H1 (cell line): ENCODE results near the gene GNB3. TPM values are rescaled to one million over a fixed set of nuclear protein-coding genes. Genes with fewer than 3 reads are reported as not detected.

Experiments used
- CTCF ChIA-PET: fragments of 300-600 bp; sonication (Branson Sonifier 250); formaldehyde crosslinking; loops from one replicate; lab custom pipeline; 2021; ENCODE audit not compliant: partially characterized antibody; lab: Charles Lee
- POLR2A ChIA-PET: fragments of 300-600 bp; sonication (Branson Sonifier 250); formaldehyde crosslinking; loops from one replicate; lab custom pipeline; 2021; ENCODE audit warnings: inconsistent platforms; ENCODE audit not compliant: partially characterized antibody; lab: Charles Lee
- DNase-seq, 2 experiments: peaks; one replicate each; pipeline versions ENCODE4 v3.0.0 to v3.0.0-alpha.2; 2010 to 2022; ENCODE audit warnings: low spot score in 2 of 2, low read depth in 1 of 2, mixed read lengths in 1 of 2
- FAIRE-seq: peaks from 2 replicates; lab custom pipeline; 2011; peaks lifted over from hg19 to GRCh38; lab: Jason Lieb, UNC
- H2AFZ ChIP-seq: 2 replicates; pipeline ENCODE4 v1.8.1; 2012; ENCODE audit warnings: low read length, inconsistent platforms
- H2AK5ac ChIP-seq: 2 replicates; pipeline ENCODE4 v1.6.1; 2013; ENCODE audit warnings: low read depth, low read length
- H2BK120ac ChIP-seq: replicated peaks from 2 replicates; pipeline ENCODE3; 2013; ENCODE audit warnings: low read depth, low read length, inconsistent platforms
- H2BK12ac ChIP-seq: 2 replicates; pipeline ENCODE4 v1.6.1; 2013; ENCODE audit warnings: low read depth, low read length
- H2BK15ac ChIP-seq: 2 replicates; pipeline ENCODE4 v1.6.1; 2013; ENCODE audit warnings: low read length
- H2BK20ac ChIP-seq: 2 replicates; pipeline ENCODE4 v1.6.1; 2013; ENCODE audit warnings: low read length
- H2BK5ac ChIP-seq: 2 replicates; pipeline ENCODE4 v1.6.1; 2013; ENCODE audit warnings: low read depth, low read length
- H3K14ac ChIP-seq: 2 replicates; pipeline ENCODE4 v1.6.1; 2013; ENCODE audit warnings: inconsistent platforms; ENCODE audit not compliant: insufficient read length
- H3K18ac ChIP-seq: 2 replicates; pipeline ENCODE4 v1.6.1; 2013; ENCODE audit warnings: low read length; ENCODE audit errors: extremely low read depth
- H3K23ac ChIP-seq: 2 replicates; pipeline ENCODE4 v1.6.1; 2013; ENCODE audit warnings: inconsistent platforms; ENCODE audit not compliant: insufficient read length
- H3K23me2 ChIP-seq: 2 replicates; pipeline ENCODE4 v1.6.1; 2013; ENCODE audit warnings: low read depth, low read length
- H3K27ac ChIP-seq: 2 replicates; pipeline ENCODE4 v1.6.1; 2011; ENCODE audit warnings: low read depth, low read length, inconsistent platforms
- H3K27me3 ChIP-seq, 4 experiments: replicated peaks in 1 of 4; 1 replicate in 1 of 4; 2 replicates in 3 of 4; pipeline versions ENCODE4 v1.6.1 to v1.8.1; 2011 to 2013; ENCODE audit warnings: low read length in 3 of 4, mild to moderate bottlenecking in 3 of 4, inconsistent platforms in 2 of 4, mixed read lengths in 2 of 4, moderate library complexity in 1 of 4; ENCODE audit not compliant: control insufficient read depth in 3 of 4, insufficient read depth in 3 of 4; ENCODE audit errors: extremely low read depth in 1 of 4
- H3K36me3 ChIP-seq, 4 experiments: 2 replicates each; pipeline versions ENCODE4 v1.6.1 to v1.8.1; 2011 to 2013; ENCODE audit warnings: mild to moderate bottlenecking in 4 of 4, low read length in 3 of 4, moderate library complexity in 2 of 4, control low read depth in 1 of 4, inconsistent platforms in 1 of 4; ENCODE audit not compliant: insufficient read depth in 4 of 4, control insufficient read depth in 2 of 4
- H3K4ac ChIP-seq: replicated peaks from 2 replicates; pipeline ENCODE3; 2013; ENCODE audit warnings: low read length, low read depth, mixed read lengths, inconsistent platforms; ENCODE audit not compliant: insufficient read length
- H3K4me1 ChIP-seq, 4 experiments: replicated peaks in 1 of 4; 1 replicate in 1 of 4; 2 replicates in 3 of 4; pipeline versions ENCODE4 v1.6.1 to v1.8.1; 2011 to 2013; ENCODE audit warnings: low read length in 3 of 4, inconsistent platforms in 2 of 4, mixed read lengths in 1 of 4; ENCODE audit not compliant: insufficient read depth in 4 of 4, control insufficient read depth in 3 of 4
- H3K4me2 ChIP-seq, 2 experiments: 2 replicates each; pipeline versions ENCODE4 v1.6.1 to v1.8.1; 2011 to 2013; ENCODE audit warnings: low read depth in 2 of 2, low read length in 2 of 2, control low read depth in 1 of 2, inconsistent platforms in 1 of 2, mild to moderate bottlenecking in 1 of 2; ENCODE audit not compliant: insufficient read depth in 1 of 2
- H3K4me3 ChIP-seq, 4 experiments: fragments of 200-600, 300-600 bp in 1 of 4; sonication (generic), shearing (Covaris generic), sonication (Bioruptor Twin) in 1 of 4; 2 replicates each; pipeline versions ENCODE4 v1.5.1 to v1.8.1; 2011 to 2016; ENCODE audit warnings: low read length in 4 of 4, low read depth in 3 of 4, control low read depth in 2 of 4, inconsistent platforms in 2 of 4, mild to moderate bottlenecking in 2 of 4, mixed read lengths in 1 of 4, moderate library complexity in 1 of 4; ENCODE audit not compliant: insufficient read depth in 2 of 4; ENCODE audit errors: extremely low read depth in 1 of 4
- H3K56ac ChIP-seq: replicated peaks from 2 replicates; pipeline ENCODE3; 2013; ENCODE audit warnings: low read depth, mild to moderate bottlenecking, mixed read lengths, low read length, inconsistent platforms; ENCODE audit not compliant: insufficient read length
- H3K79me1 ChIP-seq: 2 replicates; pipeline ENCODE4 v1.6.1; 2013; ENCODE audit warnings: low read depth, low read length, control low read depth
- H3K79me2 ChIP-seq, 2 experiments: 2 replicates each; pipeline versions ENCODE4 v1.6.1 to v1.8.1; 2012 to 2013; ENCODE audit warnings: low read length in 2 of 2, mild to moderate bottlenecking in 2 of 2, inconsistent platforms in 1 of 2; ENCODE audit not compliant: insufficient read depth in 2 of 2, control insufficient read depth in 1 of 2
- H3K9ac ChIP-seq, 4 experiments: replicated peaks in 1 of 4; 1 replicate in 1 of 4; 2 replicates in 3 of 4; pipeline versions ENCODE4 v1.6.1 to v1.8.1; 2011 to 2013; ENCODE audit warnings: low read depth in 3 of 4, low read length in 3 of 4, control low read depth in 2 of 4, mild to moderate bottlenecking in 2 of 4, moderate library complexity in 2 of 4, inconsistent platforms in 1 of 4; ENCODE audit errors: extremely low read depth in 1 of 4
- H3K9me3 ChIP-seq, 2 experiments: 2 replicates each; pipeline versions ENCODE4 v1.6.1 to v1.8.1; 2012 to 2013; ENCODE audit warnings: mild to moderate bottlenecking in 2 of 2, moderate library complexity in 2 of 2, control low read depth in 1 of 2, inconsistent platforms in 1 of 2, low read depth in 1 of 2, low read length in 1 of 2, mixed read lengths in 1 of 2; ENCODE audit not compliant: insufficient read depth in 2 of 2
- H4K20me1 ChIP-seq, 2 experiments: replicated peaks in 1 of 2; 2 replicates each; pipeline versions ENCODE3 to v1.8.1; 2011 to 2013; ENCODE audit warnings: inconsistent platforms in 2 of 2, low read length in 2 of 2, mild to moderate bottlenecking in 1 of 2; ENCODE audit not compliant: insufficient read depth in 2 of 2, control insufficient read depth in 1 of 2
- H4K5ac ChIP-seq: 2 replicates; pipeline ENCODE4 v1.6.1; 2013; ENCODE audit warnings: low read length, low read depth, mixed read lengths, inconsistent platforms; ENCODE audit not compliant: insufficient read length
- H4K8ac ChIP-seq: 2 replicates; pipeline ENCODE4 v1.8.0; 2013; ENCODE audit warnings: mild to moderate bottlenecking, moderate library complexity, low read length, inconsistent platforms; ENCODE audit not compliant: insufficient read depth; ENCODE audit errors: extremely low read depth
- H4K91ac ChIP-seq: replicated peaks from 2 replicates; pipeline ENCODE3; 2013; ENCODE audit warnings: low read length, mixed read lengths, inconsistent platforms; ENCODE audit not compliant: insufficient read length
- BACH1 ChIP-seq: IDR thresholded peaks from 2 replicates; pipeline ENCODE4 v1.6.1; 2012; ENCODE audit warnings: low read length, improper control_type of control experiment
- CEBPB ChIP-seq: IDR thresholded peaks from 2 replicates; pipeline ENCODE4 v1.6.1; 2012; ENCODE audit warnings: low read depth, low read length
- EGR1 ChIP-seq: IDR thresholded peaks from 2 replicates; pipeline ENCODE4 v1.6.1; 2011; ENCODE audit warnings: low read depth, low read length, borderline replicate concordance
- EZH2 ChIP-seq: fragments of 200-600 bp; sonication (generic); IDR thresholded peaks from 2 replicates; pipeline ENCODE4 v1.7.1; 2012; ENCODE audit warnings: low read depth, mild to moderate bottlenecking, moderate library complexity, low read length, inconsistent platforms; ENCODE audit not compliant: severe bottlenecking
- FOSL1 ChIP-seq: IDR thresholded peaks from 2 replicates; pipeline ENCODE4 v1.6.1; 2011; ENCODE audit warnings: mild to moderate bottlenecking, low read depth, low read length, moderate library complexity; ENCODE audit not compliant: insufficient read depth
- JUN ChIP-seq: IDR thresholded peaks from 2 replicates; pipeline ENCODE4 v1.6.1; 2011; ENCODE audit warnings: low read depth, mild to moderate bottlenecking, improper control_type of control experiment, low read length
- KDM1A ChIP-seq: fragments of 200-600, 300-600 bp; sonication (generic); IDR thresholded peaks from 2 replicates; pipeline ENCODE4 v1.7.1; 2016; ENCODE audit warnings: mild to moderate bottlenecking, low read length, borderline replicate concordance
- RBBP5 ChIP-seq: IDR thresholded peaks from 2 replicates; pipeline ENCODE4 v1.7.1; 2012; ENCODE audit warnings: low read depth, mild to moderate bottlenecking, inconsistent platforms, low read length, moderate library complexity, borderline replicate concordance
- RNF2 ChIP-seq: fragments of 200-900, 300-1000 bp; sonication (generic); IDR thresholded peaks from 2 replicates; pipeline ENCODE4 v1.7.1; 2016; ENCODE audit warnings: borderline replicate concordance, low read depth, mild to moderate bottlenecking, antibody characterized with exemption, low read length; ENCODE audit not compliant: poor library complexity, severe bottlenecking; ENCODE audit errors: missing control alignments
- SP2 ChIP-seq: IDR thresholded peaks from 2 replicates; pipeline ENCODE4 v1.6.1; 2012; ENCODE audit warnings: mild to moderate bottlenecking, low read length, inconsistent platforms
- SRF ChIP-seq: IDR thresholded peaks from 2 replicates; pipeline ENCODE4 v1.6.1; 2011; ENCODE audit warnings: mild to moderate bottlenecking, low read depth, low read length, moderate library complexity
- TAF1 ChIP-seq: IDR thresholded peaks from 2 replicates; pipeline ENCODE4 v1.6.1; 2011; ENCODE audit warnings: mild to moderate bottlenecking, low read depth, low read length
- TBP ChIP-seq: IDR thresholded peaks from 2 replicates; pipeline ENCODE4 v1.6.1; 2011; ENCODE audit warnings: low read depth, low read length, improper control_type of control experiment
- YY1 ChIP-seq: IDR thresholded peaks from 2 replicates; pipeline ENCODE4 v1.6.1; 2011; ENCODE audit warnings: low read depth, mild to moderate bottlenecking, low read length
- WGBS, 2 experiments: shearing (Covaris generic) in 1 of 2; methylation state at CpG; one replicate each; pipeline versions ENCODE4 v1.1.6 to v1.1.7; 2013 to 2015; ENCODE audit warnings: low lambda C conversion rate in 2 of 2, mixed read lengths in 2 of 2, inconsistent platforms in 1 of 2, low coverage in 1 of 2, missing lambda C conversion rate in 1 of 2; ENCODE audit not compliant: insufficient replicate concordance in 2 of 2, insufficient coverage in 1 of 2, insufficient read length in 1 of 2; ENCODE audit errors: extremely low coverage in 1 of 2, missing lambda C conversion rate in 1 of 2; 5-methylcytosine and 5-hydroxymethylcytosine counted together
- polyA plus RNA-seq, 7 experiments: library from polyadenylated mRNA; depleted of rRNA in 3 of 7; stranded (reverse) in 5 of 7; unstranded in 2 of 7; fragments of >200 nt in 5 of 7; fragments of 200-250 nt in 2 of 7; gene quantifications; 1 replicate in 5 of 7; 2 replicates in 1 of 7; 4 replicates in 1 of 7; pipeline versions ENCODE4 v1.2.1 to v1.2.3, GENCODE V29; 2011 to 2013; ENCODE audit warnings: missing spikeins in 2 of 7, mixed read lengths in 2 of 7
- total RNA-seq: library from RNA; stranded (reverse); fragmentation: NEBNext Ultra II Directional; extraction: Animal tissue kit (Norgen Biotek cat#: 25700); gene quantifications from 2 replicates; pipeline ENCODE4 v1.2.1, GENCODE V29; 2021

GNB3 gene
- total and polyA plus RNA-seq, 2 of the 8 experiments (the other 6 are each of a cell fraction or from before 2014, with no cell fraction given) = 9.9 TPM

- H2BK15ac ChIP-seq = no peak overlapping the region
- H4K8ac ChIP-seq = no peak overlapping the region
- FAIRE-seq = no peak
- H3K4me2 ChIP-seq = no peak overlapping the region
- H4K20me1 ChIP-seq = peaks cover 0 to 6% of the 10 kb centered on the region in 2 experiments
- peaks cover 0 to 2% (median 0%) of the 10 kb centered on the region in 4 experiments; a peak in 3 of 7 replicates for H3K27me3 ChIP-seq
- no peak overlapping the region for H3K9ac ChIP-seq
- H3K23me2 ChIP-seq = peaks cover 6% of the 10 kb centered on the region
- no peaks in the 10 kb centered on the region for H3K79me2 ChIP-seq
- H2BK5ac ChIP-seq = no peak overlapping the region
- H3K27ac ChIP-seq = no peak overlapping the region
- H2BK20ac ChIP-seq = no peak overlapping the region
- ChIA-PET POLR2A (interaction anchor here (1.0 to 2.9 kb wide), 7 partner anchors 12 to 47 kb away, joined by 3 to 9 read pairs (median 4); partner anchors contain the start of genes CD4, P3H3 and PTMS), CTCF (interaction anchor here (0.9 to 6.4 kb wide), 4 partner anchors 11 to 42 kb away, joined by 3 to 45 read pairs (median 4); no protein-coding TSS in a partner anchor)
- no peak for DNase-seq
- no peak overlapping the region for H2BK120ac ChIP-seq
- 84% methylated on average over 4 of the region's 4 CpGs; no CpG with 5 or more reads in 1 of the 2 experiments for WGBS, 2 experiments
- H3K56ac ChIP-seq = no peak overlapping the region
- no peak overlapping the region for H4K5ac ChIP-seq
- H3K4me3 ChIP-seq = no peak overlapping the region
- H3K14ac ChIP-seq = no peak overlapping the region
- H3K36me3 ChIP-seq = no peaks in the 10 kb centered on the region; a peak in 1 of 8 replicates
- H3K9me3 ChIP-seq = peaks cover 0 to 2% of the 10 kb centered on the region in 2 experiments; a peak in 1 of 4 replicates
- H3K4me1 ChIP-seq = peaks cover 0 to 14% (median 8%) of the 10 kb centered on the region in 4 experiments; a peak in 6 of 7 replicates
- H2AFZ ChIP-seq = no peak overlapping the region
- no peak overlapping the region for H3K18ac ChIP-seq
- H4K91ac ChIP-seq = no peak overlapping the region
- no peaks in the 10 kb centered on the region for H3K79me1 ChIP-seq
- H2AK5ac ChIP-seq = no peak overlapping the region
- H2BK12ac ChIP-seq = no peak overlapping the region
- H3K23ac ChIP-seq = no peak overlapping the region
- no peak overlapping the region for H3K4ac ChIP-seq
- TF ChIP-seq EZH2 (no peak), YY1 (no peak), EGR1 (no peak), SP2 (no peak), KDM1A (no peak), FOSL1 (no peak), BACH1 (no peak), RNF2 (no peak), TBP (no peak), SRF (no peak), CEBPB (no peak), TAF1 (no peak), JUN (no peak), RBBP5 (no peak)
These were observed 27.4 kb upstream of the GNB3 start for GRCh38 chr12:6813363-6813762.
